Loucy (cell line): Measurements from ENCODE around the gene SETBP1.

Experiments
- H2AFZ ChIP-seq: fragments of 200-600 bp; sonication (generic); 2 replicates; pipeline ENCODE4 v1.6.0; 2016; ENCODE audit warnings: antibody characterized with exemption, mild to moderate bottlenecking, low read length, moderate library complexity
- H3F3A ChIP-seq: fragments of 200-600 bp; 2 replicates; pipeline ENCODE4 v1.6.0; 2016; ENCODE audit warnings: antibody characterized with exemption, low read depth, mild to moderate bottlenecking
- H3K27me3 ChIP-seq: fragments of 200-600 bp; sonication (generic); 2 replicates; pipeline ENCODE4 v1.6.1; 2014; ENCODE audit warnings: low read length, mild to moderate bottlenecking; ENCODE audit not compliant: insufficient read depth, poor library complexity, severe bottlenecking
- H3K36me3 ChIP-seq: fragments of 200-600 bp; sonication (generic); 2 replicates; pipeline ENCODE4 v1.6.1; 2016; ENCODE audit warnings: low read length; ENCODE audit not compliant: insufficient read depth
- H3K4me1 ChIP-seq: fragments of 200-600 bp; sonication (generic); 2 replicates; pipeline ENCODE4 v1.5.1; 2014; ENCODE audit warnings: low read length, mild to moderate bottlenecking; ENCODE audit not compliant: insufficient read depth, poor library complexity, severe bottlenecking
- H3K4me2 ChIP-seq: fragments of 200-600 bp; sonication (generic); 2 replicates; pipeline ENCODE4 v1.6.0; 2014; ENCODE audit warnings: antibody characterized with exemption, low read length, low read depth, mild to moderate bottlenecking; ENCODE audit not compliant: poor library complexity, severe bottlenecking
- H3K4me3 ChIP-seq: fragments of 200-600 bp; sonication (generic); 2 replicates; pipeline ENCODE4 v1.5.1; 2014; ENCODE audit warnings: low read length, mild to moderate bottlenecking, mixed read lengths; ENCODE audit not compliant: poor library complexity, severe bottlenecking
- H3K79me2 ChIP-seq: fragments of 200-600 bp; sonication (generic); 2 replicates; pipeline ENCODE4 v1.6.1; 2014; ENCODE audit warnings: low read length; ENCODE audit not compliant: insufficient read depth
- H3K9ac ChIP-seq: fragments of 200-600 bp; sonication (generic); 2 replicates; pipeline ENCODE4 v1.6.0; 2014; ENCODE audit warnings: mild to moderate bottlenecking, low read depth, low read length, moderate library complexity; ENCODE audit not compliant: poor library complexity, severe bottlenecking
- H3K9me2 ChIP-seq: fragments of 200-600 bp; sonication (generic); replicated peaks from 2 replicates; pipeline ENCODE4 v1.6.1; 2016; ENCODE audit warnings: low read depth, low read length, mixed read lengths
- H3K9me3 ChIP-seq: fragments of 200-600 bp; sonication (generic); 2 replicates; pipeline ENCODE4 v1.6.1; 2014; ENCODE audit warnings: mild to moderate bottlenecking, antibody characterized with exemption, low read length, low read depth; ENCODE audit not compliant: insufficient read depth
- H4K20me1 ChIP-seq: fragments of 200-600 bp; sonication (generic); 2 replicates; pipeline ENCODE4 v1.6.0; 2014; ENCODE audit warnings: antibody characterized with exemption, low read length, mild to moderate bottlenecking; ENCODE audit not compliant: insufficient read depth, poor library complexity, severe bottlenecking
- EZH2phosphoT487 ChIP-seq: fragments of 200-600 bp; IDR thresholded peaks from 2 replicates; pipeline ENCODE4 v1.6.1; 2018; ENCODE audit warnings: antibody characterized with exemption, mild to moderate bottlenecking, moderate library complexity, borderline replicate concordance
- TF ChIP-seq, protein P1 (sequence below): fragments of 200-600 bp; sonication (generic); conservative IDR thresholded peaks from 2 replicates; pipeline ENCODE4 v1.5.1; 2014; ENCODE audit warnings: mild to moderate bottlenecking, antibody characterized with exemption, low read length

Gene SETBP1

DNA sequence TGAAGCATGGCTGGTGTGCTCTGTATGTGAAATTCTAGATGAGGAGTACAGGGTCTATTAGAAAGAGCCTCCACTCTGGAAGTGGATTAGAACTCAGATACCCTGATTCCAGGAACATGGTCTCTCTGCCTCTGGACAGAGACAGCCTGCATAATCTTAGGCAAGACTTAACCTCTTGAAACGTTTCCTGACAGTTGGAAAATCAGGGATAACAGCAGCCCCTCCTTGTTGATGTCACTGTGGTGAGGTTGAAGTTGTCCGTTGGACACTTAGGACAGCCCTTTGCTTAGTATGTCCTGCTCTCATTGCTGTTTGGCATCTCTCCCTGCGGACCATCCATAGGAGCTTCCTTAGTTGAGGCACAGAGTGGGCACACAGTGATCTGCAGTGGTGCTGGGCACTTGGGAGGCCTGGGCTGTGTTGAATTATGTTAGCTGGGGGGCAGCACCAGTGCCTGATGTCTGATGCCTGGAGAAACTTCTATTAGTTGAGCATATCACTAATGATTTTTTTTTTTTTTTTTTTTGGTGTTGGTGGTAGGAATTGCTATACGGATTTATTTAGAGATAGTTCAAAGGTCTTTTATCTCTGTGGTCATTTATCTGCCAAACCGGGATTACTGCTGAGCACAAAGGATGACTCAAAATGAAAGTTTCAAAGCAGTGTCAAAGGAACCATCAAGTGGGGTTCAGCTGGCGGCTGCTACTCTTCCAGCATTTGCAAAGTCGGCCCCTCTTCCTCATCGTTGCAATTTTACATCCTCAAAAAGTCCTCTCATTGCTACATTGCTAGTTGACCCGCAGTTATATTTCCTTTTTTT lies 28.8 kb downstream of the SETBP1 start:
- no peak for TF ChIP-seq EZH2phosphoT487
- TF ChIP-seq, protein P1, sequence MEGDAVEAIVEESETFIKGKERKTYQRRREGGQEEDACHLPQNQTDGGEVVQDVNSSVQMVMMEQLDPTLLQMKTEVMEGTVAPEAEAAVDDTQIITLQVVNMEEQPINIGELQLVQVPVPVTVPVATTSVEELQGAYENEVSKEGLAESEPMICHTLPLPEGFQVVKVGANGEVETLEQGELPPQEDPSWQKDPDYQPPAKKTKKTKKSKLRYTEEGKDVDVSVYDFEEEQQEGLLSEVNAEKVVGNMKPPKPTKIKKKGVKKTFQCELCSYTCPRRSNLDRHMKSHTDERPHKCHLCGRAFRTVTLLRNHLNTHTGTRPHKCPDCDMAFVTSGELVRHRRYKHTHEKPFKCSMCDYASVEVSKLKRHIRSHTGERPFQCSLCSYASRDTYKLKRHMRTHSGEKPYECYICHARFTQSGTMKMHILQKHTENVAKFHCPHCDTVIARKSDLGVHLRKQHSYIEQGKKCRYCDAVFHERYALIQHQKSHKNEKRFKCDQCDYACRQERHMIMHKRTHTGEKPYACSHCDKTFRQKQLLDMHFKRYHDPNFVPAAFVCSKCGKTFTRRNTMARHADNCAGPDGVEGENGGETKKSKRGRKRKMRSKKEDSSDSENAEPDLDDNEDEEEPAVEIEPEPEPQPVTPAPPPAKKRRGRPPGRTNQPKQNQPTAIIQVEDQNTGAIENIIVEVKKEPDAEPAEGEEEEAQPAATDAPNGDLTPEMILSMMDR = no peak
- H3F3A ChIP-seq = no peaks in the 10 kb centered on the region

DNA sequence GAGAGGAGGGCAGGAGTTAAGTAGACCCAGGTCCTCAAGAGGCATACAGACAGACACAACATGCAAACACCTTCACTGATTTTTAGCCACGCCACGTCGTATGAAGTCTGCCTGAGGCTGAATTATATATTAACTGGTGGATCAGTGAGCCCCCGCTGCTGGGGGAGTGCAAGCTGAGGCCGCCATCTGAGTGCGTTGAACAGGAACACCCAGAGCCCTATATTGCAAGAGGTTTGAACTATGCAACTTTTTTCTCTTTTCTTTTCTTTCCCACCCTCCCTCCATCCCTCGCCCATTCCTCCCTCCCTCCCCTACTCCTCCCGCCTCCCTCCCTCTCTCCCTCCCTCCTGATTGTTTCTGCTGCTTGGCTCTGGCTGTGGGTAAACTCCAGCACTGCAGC lies 30.2 kb downstream of the SETBP1 start:
- H4K20me1 ChIP-seq = peaks cover 14% of the 10 kb centered on the region
- H3K27me3 ChIP-seq = no peaks in the 10 kb centered on the region
- H2AFZ ChIP-seq = no peak overlapping the region
- H3K4me3 ChIP-seq = no peak overlapping the region
- no peak for TF ChIP-seq EZH2phosphoT487
- TF ChIP-seq, protein P1 = no peak
- H3F3A ChIP-seq = no peaks in the 10 kb centered on the region
- H3K9me3 ChIP-seq = no peaks in the 10 kb centered on the region
- no peaks in the 10 kb centered on the region for H3K9me2 ChIP-seq
- no peak overlapping the region for H3K9ac ChIP-seq
- peaks cover 46% of the 10 kb centered on the region; the same call in 1 of the 2 replicates for H3K36me3 ChIP-seq
- H3K4me1 ChIP-seq = peaks cover 9% of the 10 kb centered on the region
- H3K4me2 ChIP-seq = no peak overlapping the region
- H3K79me2 ChIP-seq = peaks cover 89% of the 10 kb centered on the region

More for the DNA sequence above, 28.8 kb downstream of the SETBP1 start:
- no peak overlapping the region for H3K4me2 ChIP-seq
- H2AFZ ChIP-seq = no peak overlapping the region
- H3K79me2 ChIP-seq = peaks cover 88% of the 10 kb centered on the region
- H3K27me3 ChIP-seq = no peaks in the 10 kb centered on the region
- no peaks in the 10 kb centered on the region for H3K9me3 ChIP-seq
- H4K20me1 ChIP-seq = peaks cover 14% of the 10 kb centered on the region
- H3K4me1 ChIP-seq = peaks cover 9% of the 10 kb centered on the region
- H3K9me2 ChIP-seq = no peaks in the 10 kb centered on the region
- H3K9ac ChIP-seq = no peak overlapping the region
- H3K36me3 ChIP-seq = peaks cover 43% of the 10 kb centered on the region; the same call in 1 of the 2 replicates
- no peak overlapping the region for H3K4me3 ChIP-seq

DNA sequence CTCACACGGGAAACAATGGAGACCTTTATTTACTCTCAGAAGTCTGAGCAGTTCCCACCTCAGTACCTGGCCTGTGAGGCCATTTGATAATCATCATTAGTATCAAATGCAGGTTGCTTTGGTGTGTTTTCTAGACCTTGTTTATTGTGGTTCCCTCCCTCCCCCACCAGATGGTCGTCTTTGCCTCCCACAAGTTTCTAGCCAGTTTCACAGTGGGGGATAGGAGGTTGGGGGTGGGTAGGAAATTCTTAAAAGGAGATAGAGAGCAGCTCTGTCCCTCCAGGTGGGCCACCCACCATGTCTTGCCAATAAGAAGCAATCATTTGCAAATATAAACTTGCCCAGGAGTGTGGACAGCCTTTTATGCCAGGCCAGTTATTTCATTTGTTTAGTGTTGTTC lies 31.3 kb downstream of the SETBP1 start:
- H3K4me1 ChIP-seq = peaks cover 9% of the 10 kb centered on the region
- peaks cover 9% of the 10 kb centered on the region for H4K20me1 ChIP-seq
- no peaks in the 10 kb centered on the region for H3K9me2 ChIP-seq
- no peaks in the 10 kb centered on the region for H3K27me3 ChIP-seq
- H2AFZ ChIP-seq = no peak overlapping the region
- H3K4me3 ChIP-seq = no peak overlapping the region
- H3K36me3 ChIP-seq = peaks cover 43% of the 10 kb centered on the region; the same call in 1 of the 2 replicates
- no peaks in the 10 kb centered on the region for H3F3A ChIP-seq
- no peak for TF ChIP-seq EZH2phosphoT487
- TF ChIP-seq, protein P1 = no peak
- no peak overlapping the region for H3K9ac ChIP-seq
- H3K4me2 ChIP-seq = no peak overlapping the region
- no peaks in the 10 kb centered on the region for H3K9me3 ChIP-seq
- H3K79me2 ChIP-seq = peaks cover 85% of the 10 kb centered on the region
